HG03571 (cell line): ENCODE data around the gene CNTN5.
"Not testable (repeated sequence)": the region's sequence is repeated elsewhere in the genome, so short reads cannot be mapped to it uniquely, and the experiment has no call there.

ENCODE experiments used
- ATAC-seq: cut with Tn5 transposase; IDR thresholded peaks from one replicate; pipeline ENCODE4 v1.9.1; 2021; ENCODE audit not compliant: unreplicated experiment

The CNTN5 gene

GRCh38 chr11:100177651-100178050 is 1156.9 kb downstream of the CNTN5 start:
- no peak for ATAC-seq

DNA sequence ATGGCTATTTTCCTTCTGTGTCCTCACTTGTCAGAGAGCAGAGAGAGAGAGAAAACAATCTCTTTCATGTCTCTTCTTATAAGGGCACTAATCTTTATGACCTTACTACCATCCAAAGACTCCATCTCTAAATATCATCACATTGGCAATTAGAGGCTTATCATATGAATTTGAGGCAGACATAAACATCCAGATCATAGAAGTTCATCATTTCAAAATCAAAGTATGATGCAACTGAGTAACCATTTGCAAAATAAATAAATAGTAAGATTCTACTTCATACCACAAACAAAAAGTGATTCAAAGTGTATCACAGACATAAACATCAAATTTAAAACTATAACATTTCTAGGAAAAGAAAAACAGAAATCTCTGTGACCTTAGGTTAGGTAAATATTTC is 1161.6 kb downstream of the CNTN5 start:
- ATAC-seq: no peak

DNA sequence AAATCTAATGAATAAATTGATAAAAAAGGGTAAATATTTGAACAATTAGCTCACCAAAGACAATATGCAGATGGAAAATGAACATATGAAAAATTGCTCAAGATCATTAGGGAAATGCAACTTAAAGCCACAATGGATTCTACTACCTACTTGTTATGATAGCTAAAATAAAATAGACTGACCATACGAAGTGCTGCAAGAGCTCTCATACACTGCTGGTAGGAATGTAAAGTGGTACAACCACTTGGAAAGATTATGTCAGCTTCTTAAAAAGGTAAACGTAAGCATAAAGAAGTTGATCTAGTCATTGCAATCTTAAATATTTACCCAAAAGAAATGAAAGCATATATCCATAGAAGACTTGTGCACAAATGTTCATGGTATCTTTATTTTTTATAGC is 1162.2 kb downstream of the CNTN5 start:
- no peak for ATAC-seq

- no peak for ATAC-seq
Measured at GRCh38 chr11:100185588-100185987, 1164.8 kb downstream of the CNTN5 start.

- ATAC-seq: no peak
Measured at GRCh38 chr11:100188137-100188783, 1167.5 kb downstream of the CNTN5 start.

GRCh38 chr11:100190395-100190794 is 1169.6 kb downstream of the CNTN5 start:
- ATAC-seq: no peak

GRCh38 chr11:100192181-100192580 is 1171.4 kb downstream of the CNTN5 start:
- no peak for ATAC-seq

DNA sequence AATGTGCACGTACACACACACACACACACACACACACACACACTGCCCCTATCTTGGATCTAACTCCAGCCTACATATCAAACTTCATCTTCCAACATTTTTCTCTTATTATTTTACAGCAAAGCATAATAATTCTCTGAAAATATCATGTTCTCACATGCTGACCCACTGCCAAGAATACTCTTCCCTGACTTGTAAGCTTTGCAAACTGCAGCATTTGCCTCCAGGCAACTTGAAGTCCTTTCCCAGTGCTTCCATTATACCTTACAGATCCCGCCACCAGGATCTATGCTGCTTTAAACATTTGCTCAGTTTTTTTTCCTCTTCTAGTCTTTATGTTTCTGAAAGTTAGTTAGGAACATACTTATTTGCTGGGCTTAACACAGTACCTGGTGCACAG is 1183.0 kb downstream of the CNTN5 start:
- ATAC-seq: no peak

DNA sequence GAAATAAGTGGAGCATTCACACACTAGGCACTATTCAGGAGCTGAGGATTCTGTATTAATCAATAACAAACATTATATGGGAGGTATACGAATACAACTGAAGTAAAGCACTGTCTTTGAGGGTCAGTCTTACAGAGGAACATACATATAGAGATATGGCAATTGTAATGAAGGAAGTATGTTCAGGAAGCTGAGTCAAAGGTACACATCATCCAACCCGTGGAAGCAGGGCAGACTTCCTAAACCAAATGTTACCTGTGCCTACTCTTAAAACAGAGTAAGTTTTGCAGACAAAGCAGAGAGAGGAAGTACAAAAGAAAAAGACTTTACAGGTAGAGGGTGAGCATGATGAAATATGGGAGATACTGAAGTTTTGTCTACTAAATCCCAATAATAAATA is 1185.2 kb downstream of the CNTN5 start:
- ATAC-seq: no peak

DNA sequence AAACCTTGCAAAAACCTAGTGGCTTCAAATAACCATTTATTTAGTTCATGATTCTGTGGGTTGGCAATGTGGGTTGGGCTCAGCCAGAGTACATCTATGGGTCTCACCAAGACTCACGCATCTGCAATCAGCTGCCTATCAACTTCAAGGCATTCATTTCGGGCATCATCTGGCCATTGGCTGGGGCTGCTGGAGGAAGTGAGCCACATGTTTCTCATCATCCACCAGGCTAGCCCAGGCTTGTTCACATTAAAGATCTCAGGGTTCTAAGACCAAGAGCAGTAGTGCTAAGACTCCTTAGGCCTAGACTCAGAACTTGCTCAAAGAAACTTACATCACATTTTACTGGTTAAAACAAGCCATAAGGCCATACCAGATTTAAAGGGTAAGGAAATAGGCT is 1187.5 kb downstream of the CNTN5 start:
- no peak for ATAC-seq

DNA sequence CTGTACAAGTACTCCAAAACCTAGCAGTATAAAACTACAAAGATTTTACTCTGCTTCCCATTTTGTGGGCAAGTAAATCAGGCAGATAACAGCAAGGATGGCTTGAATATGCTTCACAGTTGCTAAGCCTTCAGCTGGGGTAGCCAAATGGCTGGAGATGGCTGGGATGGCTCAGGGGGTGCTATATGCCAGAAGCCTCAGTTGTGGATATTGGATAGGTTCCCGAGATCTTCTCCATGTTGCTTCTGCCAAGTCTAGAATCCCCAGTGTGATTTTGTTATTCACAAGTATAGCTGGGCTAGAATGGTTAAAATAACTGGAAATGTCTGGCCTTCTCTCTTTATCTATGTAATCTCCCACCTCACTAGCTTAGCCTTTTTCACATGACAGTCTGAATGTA is 1194.0 kb downstream of the CNTN5 start:
- no peak for ATAC-seq

- ATAC-seq: no peak
Measured at GRCh38 chr11:100220801-100221200, 1200.1 kb downstream of the CNTN5 start.

DNA sequence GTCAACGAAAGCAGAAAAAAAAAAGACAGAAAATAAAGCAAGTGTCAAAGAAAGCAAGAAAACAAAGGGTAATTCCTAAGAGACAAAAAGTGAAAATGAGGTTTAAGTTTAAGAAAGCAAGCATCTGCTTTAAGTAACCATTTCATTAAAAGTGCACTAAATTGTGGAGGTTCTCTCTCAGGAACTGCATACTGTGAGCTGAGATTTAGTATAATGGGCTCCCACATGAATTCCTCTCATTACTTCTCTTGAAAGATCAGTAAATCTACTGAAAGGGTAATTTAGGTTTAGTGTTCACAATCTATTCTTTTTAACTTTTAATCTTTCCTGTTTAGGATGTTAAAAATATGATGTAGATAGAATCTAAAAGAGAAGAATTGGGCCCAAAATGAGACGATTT is 1201.0 kb downstream of the CNTN5 start:
- no peak for ATAC-seq

GRCh38 chr11:100224541-100225034 is 1203.8 kb downstream of the CNTN5 start:
- no peak for ATAC-seq

- no peak for ATAC-seq
Measured at GRCh38 chr11:100229086-100229485, 1208.3 kb downstream of the CNTN5 start.

- ATAC-seq: no peak
Measured at GRCh38 chr11:100232006-100232405, 1211.3 kb downstream of the CNTN5 start.

GRCh38 chr11:100235085-100235484 is 1214.3 kb downstream of the CNTN5 start:
- no peak for ATAC-seq

DNA sequence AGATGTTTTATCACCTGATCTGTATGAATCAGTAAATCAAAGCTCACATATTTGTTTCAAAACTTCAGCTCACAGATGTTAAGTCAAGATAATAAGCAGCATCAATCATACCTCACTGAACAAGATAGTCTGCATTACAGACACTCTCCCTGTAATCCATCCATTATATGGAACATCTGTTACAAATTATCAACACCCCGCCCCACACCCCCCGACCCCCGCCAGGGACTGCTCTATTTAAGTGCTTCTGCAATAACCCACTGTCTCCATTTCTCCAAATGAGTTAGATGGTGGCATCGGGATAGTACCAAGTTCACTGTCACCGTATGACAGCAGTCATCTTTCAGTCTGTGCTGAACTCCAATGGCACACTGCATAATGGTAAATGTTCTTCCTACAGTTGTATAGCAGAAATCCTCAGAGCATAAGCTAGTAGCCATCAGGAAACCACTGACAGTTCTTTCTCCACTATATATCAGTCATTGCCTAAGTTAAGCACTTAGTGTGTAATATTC is 1219.3 kb downstream of the CNTN5 start:
- no peak for ATAC-seq

- ATAC-seq: no peak
Measured at GRCh38 chr11:100247704-100248103, 1227.0 kb downstream of the CNTN5 start.

- ATAC-seq: not testable (repeated sequence)
Measured at GRCh38 chr11:100257238-100257803, 1236.6 kb downstream of the CNTN5 start.

GRCh38 chr11:100269516-100269915 is 1248.8 kb downstream of the CNTN5 start:
- no peak for ATAC-seq

DNA sequence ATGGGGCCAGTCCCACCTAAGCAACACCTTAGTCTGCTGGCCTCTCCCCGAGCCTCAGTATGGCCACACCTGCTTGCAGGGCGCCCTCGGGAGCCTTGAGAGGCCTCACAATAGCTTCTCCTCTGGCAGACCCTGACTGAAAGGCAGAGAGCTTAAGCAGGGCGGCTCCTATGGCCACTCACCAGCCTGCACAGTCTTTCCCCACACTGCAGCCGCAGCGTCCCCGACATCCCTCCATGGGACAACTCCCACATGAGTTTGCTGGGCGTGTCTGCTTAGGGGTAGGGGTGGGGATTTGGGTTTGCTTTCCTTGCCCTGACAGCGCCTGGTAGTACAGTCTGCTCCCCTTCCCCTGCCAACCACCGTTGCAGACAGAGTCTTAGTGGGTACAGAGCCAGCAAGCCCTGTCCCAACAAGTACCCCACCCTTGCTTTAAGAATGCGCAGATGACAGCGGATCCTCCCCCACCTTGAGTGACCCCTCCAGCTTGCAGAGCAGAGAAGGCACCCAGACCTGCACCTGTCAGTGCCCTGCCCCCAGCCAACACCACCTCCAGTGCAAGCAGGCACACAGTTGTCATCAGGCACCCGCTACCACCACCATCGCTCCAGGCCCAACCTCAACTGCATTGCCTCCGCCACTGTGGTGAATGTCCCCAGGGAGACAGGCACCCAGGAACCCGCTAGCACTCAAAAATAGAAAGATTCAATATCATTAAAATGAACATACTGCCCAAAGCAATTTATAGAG is 1252.5 kb downstream of the CNTN5 start:
- no peak for ATAC-seq
